SU-DHL-6 (cell line): ENCODE results near the gene TBC1D10A.

Experiments
- EZH2phosphoT487 ChIP-seq: fragments of 200-600 bp; sonication (generic), shearing (Covaris generic); conservative IDR thresholded peaks from 2 replicates; pipeline ENCODE4 v1.6.1; 2018; ENCODE audit warnings: mild to moderate bottlenecking, antibody characterized with exemption, low read length, moderate library complexity, mixed read lengths
- TF ChIP-seq, protein P1 (sequence below): fragments of 200-600 bp; sonication (generic); IDR thresholded peaks from one replicate; pipeline ENCODE4 v1.5.1; 2017; ENCODE audit warnings: antibody characterized with exemption, mild to moderate bottlenecking, low read length, moderate library complexity; ENCODE audit not compliant: insufficient read depth, poor library complexity, severe bottlenecking

GRCh38 chr22:30275625-30276024 is 51.1 kb downstream of the TBC1D10A start:
- TF ChIP-seq, protein P1, sequence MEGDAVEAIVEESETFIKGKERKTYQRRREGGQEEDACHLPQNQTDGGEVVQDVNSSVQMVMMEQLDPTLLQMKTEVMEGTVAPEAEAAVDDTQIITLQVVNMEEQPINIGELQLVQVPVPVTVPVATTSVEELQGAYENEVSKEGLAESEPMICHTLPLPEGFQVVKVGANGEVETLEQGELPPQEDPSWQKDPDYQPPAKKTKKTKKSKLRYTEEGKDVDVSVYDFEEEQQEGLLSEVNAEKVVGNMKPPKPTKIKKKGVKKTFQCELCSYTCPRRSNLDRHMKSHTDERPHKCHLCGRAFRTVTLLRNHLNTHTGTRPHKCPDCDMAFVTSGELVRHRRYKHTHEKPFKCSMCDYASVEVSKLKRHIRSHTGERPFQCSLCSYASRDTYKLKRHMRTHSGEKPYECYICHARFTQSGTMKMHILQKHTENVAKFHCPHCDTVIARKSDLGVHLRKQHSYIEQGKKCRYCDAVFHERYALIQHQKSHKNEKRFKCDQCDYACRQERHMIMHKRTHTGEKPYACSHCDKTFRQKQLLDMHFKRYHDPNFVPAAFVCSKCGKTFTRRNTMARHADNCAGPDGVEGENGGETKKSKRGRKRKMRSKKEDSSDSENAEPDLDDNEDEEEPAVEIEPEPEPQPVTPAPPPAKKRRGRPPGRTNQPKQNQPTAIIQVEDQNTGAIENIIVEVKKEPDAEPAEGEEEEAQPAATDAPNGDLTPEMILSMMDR: no peak
- no peak for TF ChIP-seq EZH2phosphoT487
